Measurements from ENCODE around the gene ALDH16A1.
A peak's percentile ranks its signal among the peaks of the same experiment; 100 is the strongest.
"Not testable (repeated sequence)": the region's sequence is repeated elsewhere in the genome, so short reads cannot be mapped to it uniquely, and the experiment has no call there.

ALDH16A1 gene

GRCh38 chr19:49468199-49468598, 15.2 kb downstream of the ALDH16A1 start:
- DNase-seq, result no peak

- peak; percentile 78 for DNase-seq
Measured at GRCh38 chr19:49468746-49469447, 15.9 kb downstream of the ALDH16A1 start.

GRCh38 chr19:49469828-49470614, 17.0 kb downstream of the ALDH16A1 start:
- DNase-seq, result peak; percentile 73

- no peak for DNase-seq
Measured at GRCh38 chr19:49470615-49470978, 17.6 kb downstream of the ALDH16A1 start.

- DNase-seq, result peak; percentile 35
Measured at GRCh38 chr19:49472936-49473335, 19.9 kb downstream of the ALDH16A1 start.

- DNase-seq, result not testable (repeated sequence)
Measured at GRCh38 chr19:49473501-49473867, 20.5 kb downstream of the ALDH16A1 start.

GRCh38 chr19:49473868-49474541, 21.0 kb downstream of the ALDH16A1 start, which contains the start of gene FLT3LG:
TSS of gene FLT3LG (plus strand) at chr19:49474215. CDS start at chr19:49474640, 425 bp downstream.
- DNase-seq, result peak; percentile 92

GRCh38 chr19:49474542-49474924, 21.5 kb downstream of the ALDH16A1 start:
- no peak for DNase-seq

- DNase-seq, result no peak
Measured at GRCh38 chr19:49475191-49475917, 22.3 kb downstream of the ALDH16A1 start.

GRCh38 chr19:49475995-49476880, 23.2 kb downstream of the ALDH16A1 start:
- DNase-seq, result peak; percentile 80

GRCh38 chr19:49479975-49480628, 27.1 kb downstream of the ALDH16A1 start:
- DNase-seq, result no peak

GRCh38 chr19:49481020-49481683, 28.1 kb downstream of the ALDH16A1 start:
- DNase-seq, result no peak

- DNase-seq, result no peak
Measured at GRCh38 chr19:49486232-49486631, 33.2 kb downstream of the ALDH16A1 start.

- DNase-seq, result no peak
Measured at GRCh38 chr19:49486710-49487276, 33.8 kb downstream of the ALDH16A1 start.

GRCh38 chr19:49487277-49488045, 34.4 kb downstream of the ALDH16A1 start, which contains the start of gene RPL13A:
TSS of gene RPL13A (plus strand) at chr19:49487608. CDS start at chr19:49487630, 22 bp downstream.
- DNase-seq, result peak; percentile 100

- peak; percentile 41 for DNase-seq
Measured at GRCh38 chr19:49488046-49488862, 35.2 kb downstream of the ALDH16A1 start.

- DNase-seq, result no peak
Measured at GRCh38 chr19:49488863-49489537, 36.0 kb downstream of the ALDH16A1 start.

- peak; percentile 61 for DNase-seq
Measured at GRCh38 chr19:49489601-49490167, 36.7 kb downstream of the ALDH16A1 start.

All from stimulated activated CD4-positive, alpha-beta T cell treated with anti-CD3 and anti-CD28 coated beads, Interleukin-4, amount 100 ng/mL, for 24 hours (primary cell).